Fibroblast of skin of right quadriceps (primary cell): ENCODE data around the gene CCDC51.
A peak's percentile ranks its signal among the peaks of the same experiment; 100 is the strongest.
"Not testable (repeated sequence)": the region's sequence is repeated elsewhere in the genome, so short reads cannot be mapped to it uniquely, and the experiment has no call there.

Experiments
- DNase-seq: peaks from one replicate; pipeline ENCODE4 v3.0.0-alpha.2; 2013

Gene CCDC51

GRCh38 chr3:48404440-48405342 lies 35.2 kb downstream of the CCDC51 start:
- DNase-seq, result no peak

GRCh38 chr3:48403533-48404439 lies 36.1 kb downstream of the CCDC51 start:
- DNase-seq, result no peak

GRCh38 chr3:48402907-48403306 lies 37.0 kb downstream of the CCDC51 start:
- DNase-seq, result no peak

- DNase-seq, result peak; percentile 83
These were observed 37.6 kb downstream of the CCDC51 start for GRCh38 chr3:48402281-48402732.

GRCh38 chr3:48401434-48401901 lies 38.5 kb downstream of the CCDC51 start:
- DNase-seq, result not testable (repeated sequence)

GRCh38 chr3:48400824-48401433 lies 39.0 kb downstream of the CCDC51 start:
- peak; percentile 53 for DNase-seq

GRCh38 chr3:48399387-48400172 lies 40.3 kb downstream of the CCDC51 start:
- DNase-seq, result no peak

- DNase-seq, result no peak
These were observed 41.1 kb downstream of the CCDC51 start for GRCh38 chr3:48398701-48399386.

- no peak for DNase-seq
These were observed 41.9 kb downstream of the CCDC51 start for GRCh38 chr3:48397767-48398681.

- no peak for DNase-seq
These were observed 44.2 kb downstream of the CCDC51 start for GRCh38 chr3:48395714-48396113.

- DNase-seq, result no peak
These were observed 45.5 kb downstream of the CCDC51 start for GRCh38 chr3:48394391-48394790.

- DNase-seq, result no peak
These were observed 51.0 kb downstream of the CCDC51 start for GRCh38 chr3:48388966-48389365.

- DNase-seq, result no peak
These were observed 52.3 kb downstream of the CCDC51 start for GRCh38 chr3:48387634-48388033.
